H1 (cell line): ENCODE measurements around the gene ACYP2. TPM values are rescaled to one million over a fixed set of nuclear protein-coding genes. Genes with fewer than 3 reads are reported as not detected.

Source experiments
- CEBPB ChIP-seq: IDR thresholded peaks from 2 replicates; pipeline ENCODE4 v1.6.1; 2012; ENCODE audit warnings: low read depth, low read length
- KDM5A ChIP-seq: fragments of 200-600 bp; IDR thresholded peaks from 2 replicates; pipeline ENCODE4 v1.7.1; 2012; ENCODE audit warnings: mild to moderate bottlenecking, low read length, inconsistent platforms, mixed read lengths
- SIN3A ChIP-seq, 2 experiments: IDR thresholded peaks in 1 of 2; conservative IDR thresholded peaks in 1 of 2; 2 replicates each; pipeline ENCODE4 v1.6.1; 2011 to 2012; ENCODE audit warnings: low read length in 2 of 2, improper control_type of control experiment in 1 of 2, low read depth in 1 of 2, mild to moderate bottlenecking in 1 of 2
- TEAD4 ChIP-seq: IDR thresholded peaks from 2 replicates; pipeline ENCODE4 v1.6.1; 2012; ENCODE audit warnings: low read depth, low read length, inconsistent platforms, mixed read lengths
- polyA plus RNA-seq, 7 experiments: library from polyadenylated mRNA; depleted of rRNA in 3 of 7; stranded (reverse) in 5 of 7; unstranded in 2 of 7; fragments of >200 nt in 5 of 7; fragments of 200-250 nt in 2 of 7; gene quantifications; 1 replicate in 5 of 7; 2 replicates in 1 of 7; 4 replicates in 1 of 7; pipeline versions ENCODE4 v1.2.1 to v1.2.3, GENCODE V29; 2011 to 2013; ENCODE audit warnings: missing spikeins in 2 of 7, mixed read lengths in 2 of 7
- total RNA-seq: library from RNA; stranded (reverse); fragmentation: NEBNext Ultra II Directional; extraction: Animal tissue kit (Norgen Biotek cat#: 25700); gene quantifications from 2 replicates; pipeline ENCODE4 v1.2.1, GENCODE V29; 2021

The ACYP2 gene
- total and polyA plus RNA-seq, 2 of the 8 experiments (the other 6 are each of a cell fraction or from before 2014, with no cell fraction given): 3.4 to 4.4 TPM

DNA sequence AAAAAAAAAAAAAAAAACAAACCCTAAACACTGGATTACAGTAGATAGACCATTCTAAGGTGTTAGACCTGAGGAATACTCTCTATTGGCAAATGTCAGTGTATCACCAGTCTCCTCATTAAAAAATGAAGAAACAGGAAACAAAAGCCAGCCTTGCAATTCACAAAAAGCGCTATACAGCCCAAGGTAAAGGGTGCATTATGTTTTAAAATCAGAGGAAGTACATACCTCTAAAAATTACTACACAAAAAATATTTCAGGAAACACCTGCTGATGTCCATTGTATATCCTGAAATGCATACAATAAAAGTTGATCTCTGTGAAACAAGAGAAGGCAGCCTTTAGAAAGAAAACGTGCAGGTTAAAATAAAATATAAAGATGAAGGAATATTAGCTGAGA is 195.5 kb downstream of the ACYP2 start (continued):
- TF ChIP-seq TEAD4 (no peak), SIN3A (conservative IDR thresholded peaks at IDR 0.05 in 1 of 2, IDR thresholded peaks at IDR 0.05 in 1 of 2; ENCODE audit: low read depth in 1 of 2, low read length in 2 of 2) (no peak), CEBPB (no peak), KDM5A (no peak)
